ENCODE data around the gene LAMA3. TPM values are rescaled to one million over a fixed set of nuclear protein-coding genes. Genes with fewer than 3 reads are reported as not detected.

Gene LAMA3
- total and polyA plus RNA-seq, 2 donors (not counting 3 experiments of a cell fraction or from before 2014, with no cell fraction given), result 2.6 to 12.3 TPM

- H3K9me1 ChIP-seq (replicated peaks; ENCODE audit: control insufficient read depth, extremely low read depth, insufficient read depth, low read length), result no peaks in the 10 kb centered on the region
- TF ChIP-seq FOS (IDR thresholded peaks at IDR 0.05; ENCODE audit: borderline replicate concordance, insufficient read depth, low read length) (no peak), POLR2A (IDR thresholded peaks at IDR 0.05; ENCODE audit: low read depth, low read length) (no peak), EZH2 (IDR thresholded peaks at IDR 0.05; ENCODE audit: borderline replicate concordance, low read depth, low read length, severe bottlenecking) (no peak), MYC (IDR thresholded peaks at IDR 0.05; ENCODE audit: low read depth, low read length) (no peak), JUN (IDR thresholded peaks at IDR 0.05; ENCODE audit: borderline replicate concordance, insufficient read depth, insufficient read length, low read depth) (no peak), MAX (IDR thresholded peaks at IDR 0.05; ENCODE audit: insufficient read depth, insufficient read length) (no peak), GATA2 (IDR thresholded peaks at IDR 0.05; ENCODE audit: insufficient read depth, insufficient read length, low read depth, low read length) (no peak), POLR2AphosphoS5 (IDR thresholded peaks at IDR 0.05; ENCODE audit: insufficient read depth, low read depth, low read length) (no peak)
- TF ChIP-seq, protein P1, sequence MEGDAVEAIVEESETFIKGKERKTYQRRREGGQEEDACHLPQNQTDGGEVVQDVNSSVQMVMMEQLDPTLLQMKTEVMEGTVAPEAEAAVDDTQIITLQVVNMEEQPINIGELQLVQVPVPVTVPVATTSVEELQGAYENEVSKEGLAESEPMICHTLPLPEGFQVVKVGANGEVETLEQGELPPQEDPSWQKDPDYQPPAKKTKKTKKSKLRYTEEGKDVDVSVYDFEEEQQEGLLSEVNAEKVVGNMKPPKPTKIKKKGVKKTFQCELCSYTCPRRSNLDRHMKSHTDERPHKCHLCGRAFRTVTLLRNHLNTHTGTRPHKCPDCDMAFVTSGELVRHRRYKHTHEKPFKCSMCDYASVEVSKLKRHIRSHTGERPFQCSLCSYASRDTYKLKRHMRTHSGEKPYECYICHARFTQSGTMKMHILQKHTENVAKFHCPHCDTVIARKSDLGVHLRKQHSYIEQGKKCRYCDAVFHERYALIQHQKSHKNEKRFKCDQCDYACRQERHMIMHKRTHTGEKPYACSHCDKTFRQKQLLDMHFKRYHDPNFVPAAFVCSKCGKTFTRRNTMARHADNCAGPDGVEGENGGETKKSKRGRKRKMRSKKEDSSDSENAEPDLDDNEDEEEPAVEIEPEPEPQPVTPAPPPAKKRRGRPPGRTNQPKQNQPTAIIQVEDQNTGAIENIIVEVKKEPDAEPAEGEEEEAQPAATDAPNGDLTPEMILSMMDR (IDR thresholded peaks at IDR 0.05; ENCODE audit: extremely low read depth in 1 of 2, insufficient read depth in 1 of 2, low read depth in 1 of 2, low read length in 2 of 2), result no peak
- no peak overlapping the region for H3K4me2 ChIP-seq (ENCODE audit: insufficient read depth, low read length)
- H3K4me1 ChIP-seq (ENCODE audit: control insufficient read depth, extremely low read depth, insufficient read depth, low read length), result no peaks in the 10 kb centered on the region
- DNase-seq (ENCODE audit: low read depth, low spot score) (no peak), FAIRE-seq (no peak)
- no peaks in the 10 kb centered on the region for H3K27me3 ChIP-seq (ENCODE audit: control insufficient read depth in 2 of 2, insufficient read depth in 2 of 2, low read length in 2 of 2)
- no peak overlapping the region for H3K9ac ChIP-seq (replicated peaks; ENCODE audit: extremely low read depth, insufficient read depth, low read length)
- no peak overlapping the region for H3K4me3 ChIP-seq (replicated peaks in 1 of 3; ENCODE audit: insufficient read depth in 1 of 3, low read depth in 1 of 3, low read length in 3 of 3)
- no TSS peak for BruUV-seq (replicated peaks)
- no peaks in the 10 kb centered on the region for H4K20me1 ChIP-seq (replicated peaks; ENCODE audit: control insufficient read depth, extremely low read depth, insufficient read depth, low read length)
- no peaks in the 10 kb centered on the region for H3K36me3 ChIP-seq (ENCODE audit: control insufficient read depth in 2 of 2, extremely low read depth in 1 of 2, insufficient read depth in 2 of 2, low read length in 2 of 2)
- H3K9me3 ChIP-seq (replicated peaks; ENCODE audit: control insufficient read depth, insufficient read depth, low read length), result no peaks in the 10 kb centered on the region
- no peaks in the 10 kb centered on the region for H3K79me2 ChIP-seq (ENCODE audit: control insufficient read depth, insufficient read depth, low read length)
- dilution Hi-C loops (cut with MboI; ENCODE audit: extremely low pct_ligation_motif_present, low sequenced_read_pairs) (no loop called here), intact Hi-C loops (cut with micrococcal nuclease) (no loop called here)
- H2AFZ ChIP-seq (ENCODE audit: low read depth, low read length), result no peak overlapping the region
- CTCF ChIA-PET, result interaction anchor here (1.0 to 1.4 kb wide), 2 partner anchors 8 to 106 kb away, joined by 4 read pairs; no protein-coding TSS in a partner anchor
- POLR2A ChIA-PET, result no interaction called here
- H3K27ac ChIP-seq (ENCODE audit: insufficient read depth, low read depth, low read length), result no peak overlapping the region
These were observed 38.6 kb downstream of the LAMA3 start for GRCh38 chr18:23727707-23728493.

Data from endothelial cell of umbilical vein (primary cell).